ENCODE measurements around the gene PCP4L1. TPM values are rescaled to one million over a fixed set of nuclear protein-coding genes. Genes with fewer than 3 reads are reported as not detected.
A peak's percentile ranks its signal among the peaks of the same experiment; 100 is the strongest.

The PCP4L1 gene
- total RNA-seq, 1 donor = not detected

GRCh38 chr1:161225178-161225533, 33.4 kb upstream of the PCP4L1 start:
- DNase-seq (ENCODE audit: low read depth) = no peak
- peak overlapping the region; percentile 9 for H3K4me3 ChIP-seq (ENCODE audit: low read depth, low read length)
- TF ChIP-seq CTCF (IDR thresholded peaks at IDR 0.05; ENCODE audit: insufficient read depth, low read depth, low read length) = no peak

GRCh38 chr1:161225534-161226319, 32.8 kb upstream of the PCP4L1 start, which contains the start of gene TOMM40L:
TSS of gene TOMM40L (plus strand) at chr1:161226060. CDS start at chr1:161226490, 430 bp downstream.
- peak within 1 kb of the TSS; percentile 73 for H3K4me3 ChIP-seq (ENCODE audit: low read depth, low read length)
- DNase-seq (ENCODE audit: low read depth) = peak; percentile 100
- peak; percentile 76 for TF ChIP-seq CTCF (IDR thresholded peaks at IDR 0.05; ENCODE audit: insufficient read depth, low read depth, low read length)

GRCh38 chr1:161226320-161226711, 32.2 kb upstream of the PCP4L1 start:
- no peak for TF ChIP-seq CTCF (IDR thresholded peaks at IDR 0.05; ENCODE audit: insufficient read depth, low read depth, low read length)
- peak overlapping the region; percentile 73 for H3K4me3 ChIP-seq (ENCODE audit: low read depth, low read length)
- DNase-seq (ENCODE audit: low read depth) = no peak

GRCh38 chr1:161226759-161227158, 31.8 kb upstream of the PCP4L1 start:
- TF ChIP-seq CTCF (IDR thresholded peaks at IDR 0.05; ENCODE audit: insufficient read depth, low read depth, low read length) = no peak
- DNase-seq (ENCODE audit: low read depth) = no peak
- H3K4me3 ChIP-seq (ENCODE audit: low read depth, low read length) = peak overlapping the region; percentile 73

- TF ChIP-seq CTCF (IDR thresholded peaks at IDR 0.05; ENCODE audit: insufficient read depth, low read depth, low read length) = peak; percentile 75
- peak; percentile 77 for DNase-seq (ENCODE audit: low read depth)
- no peak overlapping the region for H3K4me3 ChIP-seq (ENCODE audit: low read depth, low read length)
These were observed 31.2 kb upstream of the PCP4L1 start for GRCh38 chr1:161227196-161227871.

- no peak for DNase-seq (ENCODE audit: low read depth)
- TF ChIP-seq CTCF (IDR thresholded peaks at IDR 0.05; ENCODE audit: insufficient read depth, low read depth, low read length) = no peak
- H3K4me3 ChIP-seq (ENCODE audit: low read depth, low read length) = no peak overlapping the region
These were observed 30.5 kb upstream of the PCP4L1 start for GRCh38 chr1:161228032-161228431.

All from fibroblast of villous mesenchyme (primary cell).